Measurements from ENCODE around the gene ANO3.

GRCh38 chr11:26283852-26284408, 48.0 kb upstream of the ANO3 start:
- no peak for TF ChIP-seq POLR2AphosphoS5 (IDR thresholded peaks at IDR 0.05; ENCODE audit: low read depth, low read length)
- no peak for TF ChIP-seq POLR2A (IDR thresholded peaks at IDR 0.05; ENCODE audit: low read depth, low read length)

Data from GM12892 (cell line).